IPS-NIHi11 (cell line): ENCODE data around the gene MKNK2.

Experiments
- DNase-seq: peaks from one replicate; pipeline ENCODE4 v3.0.0; 2012; ENCODE audit warnings: mixed read lengths, low spot score

Gene MKNK2

DNA sequence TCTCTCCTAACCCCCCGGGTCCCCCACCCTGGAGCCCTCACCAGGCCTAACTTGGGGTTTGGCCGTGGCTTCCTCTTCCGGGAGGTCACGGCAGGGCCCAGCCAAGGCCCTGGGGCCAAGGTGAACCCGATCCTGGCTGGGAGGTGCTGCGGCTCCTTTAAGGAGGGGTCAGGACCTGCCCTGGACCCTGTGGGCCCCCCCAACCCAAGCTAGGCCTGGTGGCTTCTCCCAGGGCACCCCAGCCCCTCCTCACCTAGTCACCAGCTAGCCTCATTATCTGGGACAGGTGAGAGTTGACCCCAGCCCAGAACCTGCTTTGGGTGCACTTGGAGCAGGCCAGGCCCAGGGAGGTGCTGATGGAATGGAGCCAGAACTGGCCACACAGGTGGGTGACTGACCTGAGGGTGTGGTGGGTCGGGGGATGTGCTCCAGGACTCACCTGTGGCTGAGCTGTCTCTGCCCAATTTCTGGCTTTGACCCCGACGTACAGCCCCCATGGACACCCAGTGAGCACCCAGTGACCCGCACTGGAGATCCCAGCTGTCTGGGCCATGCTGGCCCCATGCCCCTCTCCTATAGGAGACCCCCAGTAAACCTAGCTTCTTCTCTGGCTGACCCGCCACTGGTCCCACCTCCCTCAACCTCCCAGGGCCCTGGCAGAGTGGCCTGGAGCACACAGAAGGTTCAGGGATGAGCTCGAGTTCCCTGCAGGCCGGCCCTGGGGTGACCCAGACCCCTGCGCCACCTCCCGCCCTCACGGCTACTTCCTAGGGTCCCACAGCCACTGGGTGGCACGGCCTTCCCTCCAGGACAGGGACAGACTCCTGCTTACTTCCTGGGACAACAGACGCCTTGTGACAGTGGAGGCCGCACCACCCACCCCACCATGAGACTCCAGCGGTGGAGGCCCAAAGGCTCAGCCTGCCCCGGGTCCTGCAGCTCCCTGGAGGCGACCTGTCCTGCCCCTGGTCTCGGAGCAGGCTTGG, 6.7 kb upstream of the MKNK2 start:
- no peak for DNase-seq

DNA sequence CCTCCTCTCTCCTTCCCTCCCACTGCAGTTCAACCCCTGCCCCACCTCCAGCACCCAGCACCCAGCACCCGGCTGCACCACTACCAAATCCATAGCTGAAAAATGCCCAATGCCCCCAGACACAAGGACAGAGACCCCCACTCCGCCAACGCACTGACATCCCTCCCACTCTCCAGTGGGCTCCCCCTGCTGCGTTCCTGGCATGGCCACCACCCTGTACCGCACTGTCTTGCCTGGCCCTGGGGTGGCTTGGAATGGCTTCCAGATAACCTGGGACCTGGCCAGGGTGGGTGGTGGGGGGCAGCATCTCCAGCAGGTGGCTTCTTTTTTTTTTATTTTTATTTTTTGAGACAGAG, 5.8 kb upstream of the MKNK2 start:
- no peak for DNase-seq

DNA sequence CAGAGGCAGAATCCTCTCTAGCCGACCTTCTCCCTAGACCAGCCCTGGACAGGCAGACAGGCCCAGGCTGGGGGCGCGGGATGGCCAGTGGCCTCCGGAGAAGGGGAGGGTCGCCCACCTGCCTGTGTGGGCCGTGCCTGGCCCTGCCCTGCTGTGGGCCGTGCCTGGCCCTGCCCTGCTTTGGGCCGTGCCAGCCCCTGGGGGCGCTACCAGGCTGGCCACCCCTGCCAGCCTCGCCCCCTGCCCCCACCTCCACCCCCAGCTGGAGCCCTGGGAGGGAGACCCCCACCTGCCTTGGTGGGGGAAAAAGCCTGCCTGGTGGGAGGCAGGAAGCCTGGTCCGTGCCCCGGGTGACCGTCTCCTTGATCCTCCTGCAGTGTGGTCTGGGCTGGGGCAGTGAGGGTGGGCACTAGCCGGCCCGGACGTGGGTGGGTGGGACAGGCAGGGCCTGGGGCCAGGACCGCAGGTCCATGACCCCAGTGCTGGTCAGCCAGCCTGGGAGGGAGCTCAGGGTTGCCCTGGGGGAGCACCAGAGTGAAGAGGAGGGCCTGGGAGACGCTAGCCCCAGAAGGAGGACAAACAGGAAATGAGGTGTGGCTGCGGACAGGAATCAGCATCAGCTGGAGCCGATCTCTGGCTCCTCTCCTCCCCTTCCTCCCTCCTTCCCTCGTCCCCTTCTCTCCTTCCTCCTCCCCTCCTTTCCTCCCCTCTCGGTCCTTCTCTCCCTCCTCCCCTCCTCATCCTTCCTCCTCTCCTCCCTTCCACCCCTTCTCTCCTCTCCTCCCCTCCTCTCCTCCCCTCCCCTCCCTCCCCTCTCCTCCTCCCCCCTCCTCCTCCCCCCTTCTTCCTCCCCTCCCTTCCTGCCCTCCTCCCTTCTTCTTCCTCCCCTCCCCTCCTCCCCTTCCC, 5.1 kb upstream of the MKNK2 start:
- no peak for DNase-seq

DNA sequence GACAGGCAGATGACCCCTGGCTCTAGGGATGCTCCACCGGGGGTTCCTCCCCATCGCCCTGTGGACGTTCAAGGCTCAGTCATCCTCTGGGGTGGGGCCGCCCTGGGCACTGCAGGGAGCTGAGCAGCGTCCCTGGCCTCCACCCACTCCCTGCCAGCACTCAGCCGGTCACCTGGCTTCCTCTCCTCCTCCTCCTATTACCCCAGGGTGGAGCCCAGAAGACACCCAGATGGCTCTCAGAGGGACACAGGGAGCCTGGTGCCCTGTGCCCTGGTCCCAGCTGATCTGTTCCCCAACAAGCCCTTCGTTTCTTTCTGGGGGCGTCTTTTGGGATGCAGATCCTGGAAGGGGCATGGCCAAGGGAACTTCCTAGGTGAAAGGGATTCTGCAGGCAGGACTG, 3.7 kb upstream of the MKNK2 start:
- DNase-seq: no peak

DNA sequence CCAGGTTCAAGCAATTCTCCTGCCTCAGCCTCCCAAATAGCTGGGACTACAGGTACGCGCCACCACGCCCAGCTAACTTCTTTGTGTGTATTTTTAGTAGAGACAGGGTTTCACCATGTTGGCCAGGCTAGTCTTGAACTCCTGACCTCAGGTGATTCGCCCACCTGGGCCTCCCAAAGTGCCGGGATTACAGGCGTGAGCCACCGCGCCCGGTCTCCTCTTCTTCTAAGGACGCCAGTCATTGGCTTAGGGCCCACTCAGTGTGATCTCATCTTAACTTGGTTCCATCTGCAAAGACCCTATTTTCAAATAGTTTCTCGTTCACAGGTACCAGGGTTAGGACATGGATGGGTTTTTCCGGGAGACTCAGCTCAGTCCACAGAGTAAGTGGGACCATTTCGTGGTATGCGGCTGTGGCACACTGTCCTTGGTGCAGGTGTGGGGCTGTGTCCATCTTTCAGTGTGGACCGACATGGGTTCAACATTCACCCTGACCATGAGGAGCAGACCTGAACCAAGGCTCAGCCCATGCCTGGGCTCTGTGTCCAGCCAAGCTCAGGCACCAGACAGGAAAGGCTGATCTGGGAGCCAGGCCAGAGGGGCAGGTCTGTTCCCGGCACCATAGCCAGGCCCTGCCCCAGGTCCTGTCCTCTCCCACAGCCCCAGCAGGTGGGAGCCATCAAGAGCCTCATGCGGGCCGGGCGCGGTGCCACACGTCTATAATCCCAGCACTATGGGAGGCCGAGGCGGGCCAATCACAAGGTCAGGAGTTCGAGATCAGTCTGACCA, 2.8 kb upstream of the MKNK2 start:
- DNase-seq: no peak

DNA sequence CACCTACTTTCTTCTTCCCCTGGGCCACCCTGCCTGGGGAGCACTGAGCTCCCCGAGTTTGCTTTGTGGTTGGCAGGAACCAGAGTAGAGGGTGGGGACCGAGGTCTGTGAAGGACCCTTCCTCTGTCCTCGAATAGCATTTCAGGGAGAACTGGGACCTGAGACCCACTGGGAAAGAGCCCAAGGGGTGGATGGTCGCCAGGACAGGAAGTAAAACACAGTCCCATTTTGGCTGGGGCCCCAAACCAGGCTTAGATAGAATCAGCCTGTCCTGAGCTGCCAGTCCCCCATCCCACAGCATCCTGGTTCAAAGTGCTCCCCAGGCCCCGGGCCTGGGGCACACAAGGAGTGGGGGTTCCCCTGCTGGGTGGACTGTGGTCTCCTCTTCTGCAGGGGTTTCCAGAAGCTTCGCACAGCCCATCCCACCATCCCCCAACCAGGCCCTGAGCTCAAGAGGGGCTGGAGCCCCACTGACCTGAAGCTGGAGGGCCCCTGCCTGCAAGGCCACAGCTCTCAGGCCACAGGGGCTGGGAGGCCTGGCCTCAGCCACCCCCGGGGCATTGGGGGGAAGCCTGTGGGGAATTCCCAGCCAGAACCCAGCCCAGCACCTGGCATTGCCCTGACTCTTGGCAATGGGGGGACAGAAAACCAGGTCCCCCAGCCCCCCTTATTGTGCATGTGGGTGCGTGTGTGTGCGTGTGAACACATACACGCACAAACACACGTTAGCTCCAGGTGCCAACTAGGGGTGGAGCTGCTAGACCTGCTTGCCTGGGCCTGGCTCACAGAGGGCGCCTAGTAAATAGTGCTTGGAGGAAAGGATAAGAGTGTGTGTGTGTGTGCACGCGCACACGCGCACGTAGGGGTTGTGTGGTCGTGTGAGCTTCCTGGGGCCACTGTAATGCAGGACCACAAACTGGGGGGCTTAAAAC, 995 bp upstream of the MKNK2 start:
- DNase-seq: no peak

DNA sequence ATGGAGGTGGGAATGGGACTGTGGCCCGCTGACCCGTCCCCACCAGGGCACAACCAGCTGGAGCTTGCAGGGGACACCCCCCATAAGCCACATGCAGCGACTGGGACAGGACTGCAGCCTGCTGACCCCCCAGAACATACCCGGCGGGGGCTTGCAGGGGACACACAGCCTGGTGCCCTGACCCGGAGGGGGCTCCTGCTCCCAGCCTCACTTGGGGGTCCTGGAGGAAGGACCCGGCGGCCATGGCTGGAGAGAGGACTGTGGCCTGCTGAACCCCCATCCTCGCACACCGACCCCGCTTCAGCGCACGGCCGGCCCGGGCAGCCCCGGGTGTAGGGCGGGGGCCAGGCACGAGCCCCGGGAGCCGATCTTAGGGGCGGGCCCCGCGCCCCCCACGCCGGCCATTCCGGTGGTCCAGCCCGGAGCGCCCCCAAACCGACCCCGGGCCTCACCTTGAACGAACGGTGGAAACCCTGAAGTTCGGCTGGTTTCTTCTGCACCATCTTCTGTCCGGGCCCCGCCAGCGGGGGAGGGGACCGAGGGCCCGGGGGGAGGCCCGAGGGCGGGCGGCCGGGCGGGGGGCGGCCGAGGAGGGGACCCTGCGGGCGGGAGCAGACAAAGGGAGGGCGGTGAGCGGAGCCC, 574 bp downstream of the MKNK2 start:
- DNase-seq: no peak

DNA sequence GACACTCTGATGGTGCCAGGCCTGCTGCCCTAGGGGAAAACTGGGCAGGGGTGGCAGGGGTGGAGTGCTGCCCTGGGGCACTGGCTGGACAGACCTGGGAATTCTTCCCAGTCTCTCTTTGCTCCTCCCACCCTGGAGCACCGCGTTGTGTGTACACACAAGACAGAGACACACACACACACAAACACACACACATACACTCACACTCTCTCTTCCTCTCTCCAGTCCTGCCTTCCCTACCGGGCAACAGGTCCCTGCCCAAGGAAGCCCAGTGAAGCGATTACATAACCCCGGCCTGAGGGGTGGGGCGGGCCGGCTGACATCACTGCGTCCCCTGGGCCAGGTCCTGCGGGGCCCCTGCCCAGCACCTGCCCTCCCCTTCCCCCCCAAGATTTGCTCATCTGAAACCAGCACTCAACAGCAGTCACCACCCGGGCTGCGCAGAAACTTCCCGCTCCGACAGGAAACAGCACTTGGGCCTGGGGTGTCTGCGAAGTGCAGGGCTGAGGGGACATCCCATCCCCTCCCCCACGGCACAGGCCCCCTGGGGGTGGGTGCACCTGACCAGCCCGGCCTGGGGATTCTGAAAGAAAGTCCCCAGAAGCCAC, 1.2 kb downstream of the MKNK2 start:
- peak; percentile 64 for DNase-seq

DNA sequence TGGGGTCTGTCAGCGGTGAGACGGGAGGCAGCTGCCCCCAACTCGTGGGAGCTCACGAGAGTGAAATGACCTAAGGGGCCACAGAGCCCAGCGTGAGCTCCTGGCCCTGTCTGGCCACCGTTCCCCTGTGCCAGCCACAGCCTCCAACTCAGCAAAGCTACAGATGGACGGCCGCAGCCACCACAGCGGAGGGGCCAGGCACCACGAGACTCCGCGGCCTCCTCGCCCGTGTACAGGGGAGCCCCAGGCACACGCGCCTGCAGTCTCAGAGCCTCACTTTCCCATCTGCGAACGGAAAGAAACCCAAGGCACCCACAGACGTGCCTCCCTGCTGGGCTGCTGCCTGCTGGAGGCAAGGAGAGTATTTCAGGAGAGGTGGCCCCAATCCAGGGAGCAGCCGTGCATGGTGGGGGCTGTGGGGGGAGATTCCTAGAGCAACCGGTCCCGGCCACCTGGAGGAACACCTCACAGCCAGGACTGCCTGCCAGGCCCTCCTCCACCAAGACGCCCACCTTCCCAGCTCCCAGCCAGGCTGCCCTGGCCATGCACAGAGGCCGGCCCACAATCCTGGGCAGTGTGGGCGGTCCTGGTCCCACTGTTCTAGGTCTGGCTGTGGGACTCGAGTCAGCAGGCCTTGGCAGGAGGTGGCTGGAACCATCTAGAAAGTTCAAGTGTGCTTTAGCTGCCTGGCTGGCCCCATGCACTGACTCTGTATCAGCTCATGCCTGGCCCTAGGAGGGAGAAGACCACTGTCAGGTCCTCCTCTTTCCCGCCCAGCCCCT, 1.9 kb downstream of the MKNK2 start:
- DNase-seq: no peak

DNA sequence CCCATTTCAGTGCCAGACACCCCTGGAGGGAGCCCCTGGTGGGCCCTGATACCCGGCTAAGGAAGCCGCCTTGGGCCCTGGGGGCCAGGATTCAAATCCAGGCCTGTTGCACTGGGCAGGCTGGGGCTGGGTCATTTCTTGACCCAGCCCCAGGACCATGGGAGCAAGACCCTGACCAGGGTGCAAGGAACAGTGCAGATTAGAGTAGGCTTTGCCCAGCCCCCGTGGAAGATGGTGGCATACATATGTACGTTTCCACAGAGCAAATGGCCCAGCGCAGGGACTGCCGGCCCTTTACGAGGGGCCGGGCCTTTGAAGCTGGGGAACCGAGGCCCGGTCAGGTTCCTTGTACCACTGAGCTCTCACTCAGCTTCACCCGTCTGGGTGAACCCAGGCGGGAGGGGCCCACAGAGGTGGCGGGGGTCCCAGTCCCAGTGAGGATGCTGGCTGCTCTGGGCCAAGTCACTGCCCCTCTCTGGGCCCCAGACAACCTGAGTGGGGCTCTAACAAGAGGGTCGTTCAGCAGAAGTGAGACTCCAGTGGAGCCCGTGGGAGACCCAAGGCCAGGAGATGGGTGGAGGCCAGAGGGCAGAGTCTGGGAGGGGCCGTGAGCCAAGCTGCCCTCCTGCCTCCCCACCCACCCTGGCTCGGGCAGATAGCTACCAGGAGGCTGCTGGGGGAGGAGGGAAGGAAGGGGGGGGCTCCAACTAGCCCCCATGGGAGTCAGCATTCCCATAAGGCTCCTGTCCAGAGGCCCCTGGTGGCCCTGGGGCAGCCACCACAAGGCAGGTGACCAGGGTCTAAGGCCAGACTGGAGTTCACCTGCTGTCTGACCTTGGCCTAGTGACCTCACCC, 2.7 kb downstream of the MKNK2 start:
- no peak for DNase-seq

DNA sequence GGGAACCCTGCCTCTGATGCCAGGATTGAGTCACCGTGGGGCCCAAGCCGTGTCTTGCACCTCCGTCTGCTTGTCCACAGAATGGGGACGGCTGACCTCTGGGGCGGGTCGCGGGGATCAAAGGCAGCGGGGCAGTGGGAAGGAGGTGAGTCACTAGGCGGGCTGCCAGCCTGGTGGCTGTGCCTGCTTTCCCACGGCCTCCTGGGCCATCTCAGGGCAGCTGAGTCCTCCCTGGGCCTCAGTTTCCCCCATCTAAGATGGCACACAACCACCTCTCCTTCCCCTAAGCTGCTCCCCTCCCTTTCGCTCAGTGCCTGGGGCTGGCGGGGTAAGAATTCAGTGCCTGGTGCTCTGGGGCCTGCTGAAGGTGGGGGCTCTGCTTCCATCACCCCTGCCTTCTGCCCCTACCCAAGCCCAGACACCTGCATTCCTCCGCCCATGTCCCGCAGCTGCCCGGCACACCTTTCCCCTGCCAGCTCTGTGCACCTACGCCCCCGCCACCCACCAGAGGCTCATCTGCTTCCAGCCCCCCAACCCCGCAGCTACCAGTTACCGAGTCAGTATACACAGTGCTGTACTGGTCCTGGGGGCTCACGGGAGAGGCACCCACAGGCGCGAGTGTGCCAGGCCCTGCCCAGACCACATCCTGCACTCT, 3.5 kb downstream of the MKNK2 start:
- DNase-seq: no peak

DNA sequence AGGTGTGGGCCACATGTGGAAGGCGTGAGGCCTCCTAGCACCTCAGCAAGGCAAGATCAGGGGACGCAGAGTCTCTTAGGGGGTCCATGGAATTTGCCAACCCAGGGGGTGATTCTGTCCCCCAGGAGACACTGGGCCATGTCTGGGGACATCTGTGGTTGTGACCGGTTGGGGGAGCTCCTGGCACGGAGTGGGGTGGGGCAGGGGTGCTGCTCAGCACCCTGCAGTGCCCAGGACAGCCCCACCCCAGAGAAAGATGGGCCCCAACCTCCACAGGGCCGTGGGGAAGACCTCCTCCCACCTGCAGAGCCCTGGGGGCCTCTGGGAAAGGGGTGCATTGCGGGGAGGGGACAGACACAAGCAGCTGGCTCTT, 4.0 kb downstream of the MKNK2 start:
- DNase-seq: no peak

DNA sequence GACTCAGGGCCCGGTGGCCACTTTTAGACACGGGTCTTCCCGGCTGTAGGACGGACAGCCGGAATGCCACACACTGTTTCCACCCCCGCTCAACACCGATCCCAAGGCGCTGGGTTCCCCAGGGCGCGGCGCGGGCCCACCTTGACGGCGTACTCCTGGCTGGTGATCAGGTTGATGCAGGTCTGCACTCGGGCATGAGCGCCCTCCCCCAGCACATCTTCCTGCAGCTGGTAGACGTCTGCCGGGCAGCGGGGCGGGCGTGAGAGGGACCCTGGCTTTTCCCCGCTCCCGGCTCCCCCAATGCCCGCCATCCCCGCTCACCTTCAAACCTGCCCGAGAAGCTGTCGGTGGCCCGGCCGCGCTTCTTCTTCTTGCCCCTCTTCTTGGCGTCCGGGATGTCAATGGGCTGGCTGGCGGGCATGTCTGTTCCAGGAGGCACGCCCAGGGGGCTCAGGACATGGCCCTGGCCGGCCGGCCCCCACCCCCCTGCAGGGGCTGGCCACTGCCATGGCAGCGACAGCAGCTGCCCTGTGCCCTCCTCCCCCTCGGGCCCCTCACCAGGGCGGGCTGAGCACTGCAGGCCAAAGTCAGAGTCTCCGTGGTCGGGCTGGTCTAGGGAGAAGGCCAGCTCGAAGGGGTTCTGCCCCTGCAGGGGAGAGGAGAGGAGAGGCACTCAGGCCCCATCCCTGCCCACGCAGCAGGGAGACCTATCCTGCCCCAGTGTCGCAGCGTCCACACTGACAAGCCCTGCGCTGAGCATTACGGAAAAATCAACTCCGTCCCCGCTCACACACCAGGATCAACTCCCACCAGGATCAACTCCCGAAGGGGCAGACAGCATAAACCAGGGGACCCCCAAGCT, 4.8 kb downstream of the MKNK2 start:
- no peak for DNase-seq

DNA sequence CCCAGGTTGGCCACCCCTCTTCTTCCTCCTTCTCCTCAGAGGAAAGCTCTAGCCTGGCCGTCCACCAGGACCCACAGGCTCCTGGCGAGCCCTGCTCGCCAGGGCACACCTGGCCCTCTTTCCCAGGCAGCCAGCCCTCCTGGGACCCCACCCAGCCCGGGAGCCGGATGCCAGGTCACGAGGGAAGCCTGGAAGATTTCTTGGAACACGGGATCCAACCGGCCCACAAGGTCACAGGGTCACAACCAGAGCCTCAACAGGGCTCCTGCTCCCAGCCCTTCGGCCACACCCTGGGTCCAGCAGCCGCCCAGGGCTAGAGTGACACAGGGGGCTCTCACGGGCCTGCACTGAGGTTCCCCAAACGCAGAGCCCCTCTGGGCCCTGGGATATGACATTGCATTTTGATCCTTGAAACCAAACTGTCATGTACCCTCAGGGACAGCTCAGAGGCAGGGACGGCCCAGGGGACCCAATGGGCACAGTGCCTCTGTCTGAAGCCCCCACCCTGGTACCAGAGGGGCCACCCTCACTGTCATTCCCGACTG, 5.5 kb downstream of the MKNK2 start:
- no peak for DNase-seq

DNA sequence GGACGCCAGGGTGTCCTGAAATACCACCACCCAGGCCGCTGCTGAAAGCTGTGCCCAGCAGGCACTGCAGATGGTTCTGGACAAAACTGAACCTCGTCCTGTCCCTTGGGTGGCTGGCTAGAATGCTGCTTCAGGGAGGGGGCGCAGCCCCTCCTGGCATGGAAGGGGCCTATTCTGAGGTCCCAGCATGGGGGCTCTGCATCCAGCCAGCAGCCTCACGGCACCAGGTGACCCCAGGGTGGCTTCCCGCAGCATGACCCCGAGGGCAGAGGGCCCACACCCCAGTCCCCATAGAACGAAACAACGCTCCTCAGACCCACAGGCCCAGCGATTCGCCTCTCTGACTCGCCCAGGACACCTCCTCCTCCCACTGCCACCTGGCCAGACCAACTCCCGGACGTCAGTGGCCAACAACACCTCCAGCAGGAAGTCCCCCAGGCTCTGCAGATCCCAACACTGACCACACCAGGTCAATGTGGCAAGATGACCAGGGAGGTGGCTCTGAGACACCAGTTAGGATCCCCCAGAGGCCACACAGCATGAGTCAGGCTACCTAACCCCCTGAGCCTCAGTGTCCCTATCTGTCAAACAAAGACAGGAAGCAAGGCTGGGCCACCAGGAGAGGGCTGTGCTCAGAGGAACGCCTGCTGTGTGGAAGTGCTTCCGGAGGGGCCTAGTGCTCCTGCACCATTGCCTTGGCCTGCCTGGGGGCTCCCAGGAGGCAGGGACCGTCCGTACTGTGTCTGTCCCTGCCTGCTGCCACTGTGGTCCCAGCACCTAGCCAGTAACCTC, 6.1 kb downstream of the MKNK2 start:
- no peak for DNase-seq
